Endometrial microvascular endothelial cells (primary cell): ENCODE measurements around the gene TPTE2. TPM values are rescaled to one million over a fixed set of nuclear protein-coding genes. Genes with fewer than 3 reads are reported as not detected.

ENCODE experiments used
- total RNA-seq: library from RNA; depleted of rRNA; stranded (reverse); fragments of >200 nt; gene quantifications from one replicate; pipeline ENCODE4 v1.2.3, GENCODE V29; 2015; ENCODE audit errors: inconsistent ontology term

The TPTE2 gene
- total RNA-seq, 1 donor from 2014 or later, result not detected

Other genes starting within 250 kb of the TPTE2 start
- 10.2 TPM for gene MPHOSPH8, start 72.1 kb upstream of the TPTE2 start, total RNA-seq
- 61.0 TPM for gene PSPC1, start 221.4 kb upstream of the TPTE2 start, total RNA-seq